GM12878 (cell line): ENCODE measurements around the gene TAB2. TPM values are rescaled to one million over a fixed set of nuclear protein-coding genes. Genes with fewer than 3 reads are reported as not detected.
A peak's percentile ranks its signal among the peaks of the same experiment; 100 is the strongest.

Experiments
- ATF7 ChIP-seq: fragments of 450-650 bp; IDR thresholded peaks from 2 replicates; pipeline ENCODE4 v1.6.1; 2016; ENCODE audit warnings: low read depth, mild to moderate bottlenecking
- CBFB ChIP-seq: IDR thresholded peaks from 2 replicates; pipeline ENCODE4 v1.6.1; 2016; ENCODE audit warnings: antibody characterized with exemption, low read depth
- FOXM1 ChIP-seq: IDR thresholded peaks from 2 replicates; pipeline ENCODE4 v1.6.1; 2012; ENCODE audit warnings: low read depth, mild to moderate bottlenecking, inconsistent platforms, low read length, moderate library complexity
- KLF5 ChIP-seq: fragments of 450-650 bp; IDR thresholded peaks from 2 replicates; pipeline ENCODE4 v1.6.1; 2014; ENCODE audit warnings: mild to moderate bottlenecking; ENCODE audit not compliant: partially characterized antibody
- MYC ChIP-seq: IDR thresholded peaks from 2 replicates; pipeline ENCODE4 v1.6.1; 2011; ENCODE audit warnings: mild to moderate bottlenecking, low read length, moderate library complexity, inconsistent platforms; ENCODE audit not compliant: insufficient read depth, insufficient replicate concordance, insufficient read length, severe bottlenecking
- NBN ChIP-seq: fragments of 450-650 bp; IDR thresholded peaks from 2 replicates; pipeline ENCODE4 v1.6.1; 2016
- NR2C1 ChIP-seq: fragments of 450-650 bp; IDR thresholded peaks from 2 replicates; pipeline ENCODE4 v1.6.1; 2017; ENCODE audit warnings: antibody characterized with exemption, mild to moderate bottlenecking, moderate library complexity
- RBBP5 ChIP-seq: fragments of 200-600 bp; sonication (generic); conservative IDR thresholded peaks from 2 replicates; pipeline ENCODE4 v1.6.1; 2016
- RFX5 ChIP-seq: IDR thresholded peaks from 2 replicates; pipeline ENCODE4 v1.6.1; 2011; ENCODE audit warnings: low read depth, low read length, improper control_type of control experiment
- RUNX3 ChIP-seq: IDR thresholded peaks from 2 replicates; pipeline ENCODE4 v1.6.1; 2012; ENCODE audit warnings: low read length, inconsistent platforms
- SIX5 ChIP-seq: IDR thresholded peaks from 2 replicates; pipeline ENCODE4 v1.6.1; 2011; ENCODE audit warnings: mild to moderate bottlenecking, low read depth, low read length, moderate library complexity; ENCODE audit not compliant: severe bottlenecking
- SPI1 ChIP-seq: IDR thresholded peaks from 2 replicates; pipeline ENCODE4 v1.6.1; 2011; ENCODE audit warnings: low read depth, mild to moderate bottlenecking, low read length, moderate library complexity, borderline replicate concordance; ENCODE audit not compliant: insufficient read depth
- ZNF24 ChIP-seq: fragments of 450-650 bp; IDR thresholded peaks from 2 replicates; pipeline ENCODE4 v1.6.1; 2017; ENCODE audit warnings: antibody characterized with exemption, mild to moderate bottlenecking
- ZNF622 ChIP-seq: fragments of 450-650 bp; IDR thresholded peaks from 2 replicates; pipeline ENCODE4 v1.6.1; 2017; ENCODE audit warnings: mild to moderate bottlenecking, inconsistent platforms
- ZSCAN29 ChIP-seq: fragments of 450-650 bp; IDR thresholded peaks from 2 replicates; pipeline ENCODE4 v1.6.1; 2017; ENCODE audit warnings: mild to moderate bottlenecking, moderate library complexity
- polyA plus RNA-seq, 11 experiments: library from polyadenylated mRNA; depleted of rRNA in 4 of 11; unstranded in 6 of 11; stranded (reverse) in 5 of 11; fragments of >200 nt; fragmentation: Nextera tagmentation in 4 of 11; fragmentation: Illumina TruSeq in 1 of 11; extraction: Ambion mirVana in 4 of 11; extraction: Trizol in 1 of 11; gene quantifications; 1 replicate in 1 of 11; 2 replicates in 10 of 11; pipeline versions ENCODE4 v1.2.1 to v1.2.3, GENCODE V29; 2011 to 2016; ENCODE audit warnings: inconsistent platforms in 2 of 11, missing spikeins in 2 of 11, low read depth in 1 of 11
- total RNA-seq, 4 experiments: library from RNA; depleted of rRNA in 3 of 4; stranded (reverse); fragments of >200 nt in 3 of 4; fragmentation: Illumina TruSeq in 1 of 4; extraction: Trizol in 1 of 4; gene quantifications; 2 replicates each; pipeline versions ENCODE4 v1.2.1 to v1.2.3, GENCODE V29; 2013 to 2021
- TF ChIP-seq, protein P1 (sequence below): fragments of 450-650 bp; IDR thresholded peaks from 2 replicates; pipeline ENCODE4 v1.6.1; 2017; ENCODE audit warnings: mild to moderate bottlenecking, moderate library complexity
- TF ChIP-seq, protein P2 (sequence below): IDR thresholded peaks from 2 replicates; pipeline ENCODE4 v1.6.1; 2011; ENCODE audit warnings: borderline replicate concordance, low read depth, mild to moderate bottlenecking, moderate library complexity, mixed read lengths, low read length; ENCODE audit not compliant: insufficient read depth; ENCODE audit errors: extremely low read length
- TF ChIP-seq, protein P3 (sequence below): fragments of 450-650 bp; IDR thresholded peaks from 2 replicates; pipeline ENCODE4 v1.6.1; 2017; ENCODE audit warnings: antibody characterized with exemption, mild to moderate bottlenecking, moderate library complexity
- TF ChIP-seq, protein P4 (sequence below): IDR thresholded peaks from 2 replicates; pipeline ENCODE4 v1.6.1; 2011; ENCODE audit warnings: low read depth, mild to moderate bottlenecking, low read length, moderate library complexity, borderline replicate concordance; ENCODE audit errors: extremely low read depth

TAB2 gene
- total and polyA plus RNA-seq, 10 of the 15 experiments (the other 5 are each of a cell fraction or from before 2014, with no cell fraction given) = 8.9 to 66.3 (median 23.0) TPM

DNA sequence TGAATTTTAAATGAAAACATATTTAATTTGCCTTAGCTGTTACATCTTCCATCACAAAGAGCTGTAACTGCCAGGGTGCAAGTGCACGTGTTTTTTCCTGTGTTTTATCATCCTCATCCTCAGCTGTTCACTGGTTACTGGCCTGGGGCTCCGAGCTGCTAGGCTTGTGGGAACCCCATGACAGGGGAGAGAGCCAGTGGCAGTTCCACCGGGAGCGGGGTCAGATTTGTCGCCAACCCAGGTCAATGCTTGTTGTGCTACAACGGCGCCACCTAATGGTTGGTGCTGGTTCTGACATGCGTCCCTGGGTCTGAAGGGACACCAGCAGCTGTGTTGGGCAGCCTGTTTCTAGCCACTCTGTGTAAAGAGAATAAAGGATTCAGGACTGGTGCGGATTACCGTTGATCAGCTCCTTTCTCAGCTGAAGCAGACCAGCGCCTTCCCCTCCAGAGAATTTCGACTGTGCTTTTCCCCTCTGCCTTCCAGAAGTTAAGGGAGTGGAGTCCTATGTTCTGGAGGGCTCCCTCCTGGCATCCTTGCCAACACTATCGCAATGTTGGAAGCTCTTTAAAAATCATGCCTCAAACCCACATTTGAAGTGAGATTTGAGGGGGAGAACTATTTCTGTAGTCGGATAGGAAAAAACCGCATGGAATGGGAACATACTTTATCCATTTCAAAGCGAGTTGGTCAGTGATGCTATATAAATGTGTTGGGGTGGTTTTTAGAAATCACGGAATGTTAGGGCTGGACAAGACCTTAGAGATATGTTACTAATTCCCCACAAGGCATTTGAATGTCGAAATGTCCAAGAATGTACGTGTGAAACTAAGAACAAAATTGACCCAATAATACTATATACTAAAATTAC lies 114.6 kb downstream of the TAB2 start (continued):
- TF ChIP-seq NBN (peak; percentile 74; the same call in 1 of the 2 replicates), RFX5 (no peak), FOXM1 (peak; percentile 71; the same call in 1 of the 2 replicates), SPI1 (no peak), ZNF24 (no peak), ZNF622 (no peak), RUNX3 (peak; percentile 42; the same call in 1 of the 2 replicates), ATF7 (no peak), ZSCAN29 (no peak), KLF5 (no peak), RBBP5 (no peak), CBFB (no peak), NR2C1 (no peak), SIX5 (no peak), MYC (no peak)
- TF ChIP-seq, protein P1, sequence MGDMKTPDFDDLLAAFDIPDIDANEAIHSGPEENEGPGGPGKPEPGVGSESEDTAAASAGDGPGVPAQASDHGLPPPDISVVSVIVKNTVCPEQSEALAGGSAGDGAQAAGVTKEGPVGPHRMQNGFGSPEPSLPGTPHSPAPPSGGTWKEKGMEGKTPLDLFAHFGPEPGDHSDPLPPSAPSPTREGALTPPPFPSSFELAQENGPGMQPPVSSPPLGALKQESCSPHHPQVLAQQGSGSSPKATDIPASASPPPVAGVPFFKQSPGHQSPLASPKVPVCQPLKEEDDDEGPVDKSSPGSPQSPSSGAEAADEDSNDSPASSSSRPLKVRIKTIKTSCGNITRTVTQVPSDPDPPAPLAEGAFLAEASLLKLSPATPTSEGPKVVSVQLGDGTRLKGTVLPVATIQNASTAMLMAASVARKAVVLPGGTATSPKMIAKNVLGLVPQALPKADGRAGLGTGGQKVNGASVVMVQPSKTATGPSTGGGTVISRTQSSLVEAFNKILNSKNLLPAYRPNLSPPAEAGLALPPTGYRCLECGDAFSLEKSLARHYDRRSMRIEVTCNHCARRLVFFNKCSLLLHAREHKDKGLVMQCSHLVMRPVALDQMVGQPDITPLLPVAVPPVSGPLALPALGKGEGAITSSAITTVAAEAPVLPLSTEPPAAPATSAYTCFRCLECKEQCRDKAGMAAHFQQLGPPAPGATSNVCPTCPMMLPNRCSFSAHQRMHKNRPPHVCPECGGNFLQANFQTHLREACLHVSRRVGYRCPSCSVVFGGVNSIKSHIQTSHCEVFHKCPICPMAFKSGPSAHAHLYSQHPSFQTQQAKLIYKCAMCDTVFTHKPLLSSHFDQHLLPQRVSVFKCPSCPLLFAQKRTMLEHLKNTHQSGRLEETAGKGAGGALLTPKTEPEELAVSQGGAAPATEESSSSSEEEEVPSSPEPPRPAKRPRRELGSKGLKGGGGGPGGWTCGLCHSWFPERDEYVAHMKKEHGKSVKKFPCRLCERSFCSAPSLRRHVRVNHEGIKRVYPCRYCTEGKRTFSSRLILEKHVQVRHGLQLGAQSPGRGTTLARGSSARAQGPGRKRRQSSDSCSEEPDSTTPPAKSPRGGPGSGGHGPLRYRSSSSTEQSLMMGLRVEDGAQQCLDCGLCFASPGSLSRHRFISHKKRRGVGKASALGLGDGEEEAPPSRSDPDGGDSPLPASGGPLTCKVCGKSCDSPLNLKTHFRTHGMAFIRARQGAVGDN = no peak
- TF ChIP-seq, protein P2, sequence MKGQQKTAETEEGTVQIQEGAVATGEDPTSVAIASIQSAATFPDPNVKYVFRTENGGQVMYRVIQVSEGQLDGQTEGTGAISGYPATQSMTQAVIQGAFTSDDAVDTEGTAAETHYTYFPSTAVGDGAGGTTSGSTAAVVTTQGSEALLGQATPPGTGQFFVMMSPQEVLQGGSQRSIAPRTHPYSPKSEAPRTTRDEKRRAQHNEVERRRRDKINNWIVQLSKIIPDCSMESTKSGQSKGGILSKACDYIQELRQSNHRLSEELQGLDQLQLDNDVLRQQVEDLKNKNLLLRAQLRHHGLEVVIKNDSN = no peak
- TF ChIP-seq, protein P3, sequence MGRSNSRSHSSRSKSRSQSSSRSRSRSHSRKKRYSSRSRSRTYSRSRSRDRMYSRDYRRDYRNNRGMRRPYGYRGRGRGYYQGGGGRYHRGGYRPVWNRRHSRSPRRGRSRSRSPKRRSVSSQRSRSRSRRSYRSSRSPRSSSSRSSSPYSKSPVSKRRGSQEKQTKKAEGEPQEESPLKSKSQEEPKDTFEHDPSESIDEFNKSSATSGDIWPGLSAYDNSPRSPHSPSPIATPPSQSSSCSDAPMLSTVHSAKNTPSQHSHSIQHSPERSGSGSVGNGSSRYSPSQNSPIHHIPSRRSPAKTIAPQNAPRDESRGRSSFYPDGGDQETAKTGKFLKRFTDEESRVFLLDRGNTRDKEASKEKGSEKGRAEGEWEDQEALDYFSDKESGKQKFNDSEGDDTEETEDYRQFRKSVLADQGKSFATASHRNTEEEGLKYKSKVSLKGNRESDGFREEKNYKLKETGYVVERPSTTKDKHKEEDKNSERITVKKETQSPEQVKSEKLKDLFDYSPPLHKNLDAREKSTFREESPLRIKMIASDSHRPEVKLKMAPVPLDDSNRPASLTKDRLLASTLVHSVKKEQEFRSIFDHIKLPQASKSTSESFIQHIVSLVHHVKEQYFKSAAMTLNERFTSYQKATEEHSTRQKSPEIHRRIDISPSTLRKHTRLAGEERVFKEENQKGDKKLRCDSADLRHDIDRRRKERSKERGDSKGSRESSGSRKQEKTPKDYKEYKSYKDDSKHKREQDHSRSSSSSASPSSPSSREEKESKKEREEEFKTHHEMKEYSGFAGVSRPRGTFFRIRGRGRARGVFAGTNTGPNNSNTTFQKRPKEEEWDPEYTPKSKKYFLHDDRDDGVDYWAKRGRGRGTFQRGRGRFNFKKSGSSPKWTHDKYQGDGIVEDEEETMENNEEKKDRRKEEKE = no peak
- TF ChIP-seq, protein P4, sequence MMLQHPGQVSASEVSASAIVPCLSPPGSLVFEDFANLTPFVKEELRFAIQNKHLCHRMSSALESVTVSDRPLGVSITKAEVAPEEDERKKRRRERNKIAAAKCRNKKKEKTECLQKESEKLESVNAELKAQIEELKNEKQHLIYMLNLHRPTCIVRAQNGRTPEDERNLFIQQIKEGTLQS = no peak
